ENCODE data around the gene PBX4. TPM values are rescaled to one million over a fixed set of nuclear protein-coding genes. Genes with fewer than 3 reads are reported as not detected.
"Not testable (repeated sequence)": the region's sequence is repeated elsewhere in the genome, so short reads cannot be mapped to it uniquely, and the experiment has no call there.

Gene PBX4
- total RNA-seq, 1 donor from 2014 or later = 0.46 TPM

DNA sequence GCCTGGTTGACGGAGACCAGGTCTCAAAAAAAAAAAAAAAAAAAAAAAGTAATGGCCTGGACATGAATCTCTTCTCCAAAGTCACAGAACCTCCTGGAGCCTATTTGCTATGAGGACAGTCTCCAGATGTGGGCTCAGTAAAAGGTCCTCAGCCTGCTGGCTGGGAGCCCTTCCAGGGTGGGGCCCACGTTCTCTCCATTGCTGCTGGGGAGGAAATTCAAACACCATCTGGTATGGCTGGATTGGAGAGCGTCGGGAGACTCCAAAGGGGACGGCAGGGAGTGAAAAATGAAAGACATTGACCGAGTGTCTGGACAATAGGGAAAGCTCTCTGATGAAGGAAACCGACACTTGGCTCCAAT is 1.3 kb upstream of the PBX4 start:
- no peak overlapping the region for H3K4me3 Mint-ChIP-seq (ENCODE audit: unreplicated experiment)

DNA sequence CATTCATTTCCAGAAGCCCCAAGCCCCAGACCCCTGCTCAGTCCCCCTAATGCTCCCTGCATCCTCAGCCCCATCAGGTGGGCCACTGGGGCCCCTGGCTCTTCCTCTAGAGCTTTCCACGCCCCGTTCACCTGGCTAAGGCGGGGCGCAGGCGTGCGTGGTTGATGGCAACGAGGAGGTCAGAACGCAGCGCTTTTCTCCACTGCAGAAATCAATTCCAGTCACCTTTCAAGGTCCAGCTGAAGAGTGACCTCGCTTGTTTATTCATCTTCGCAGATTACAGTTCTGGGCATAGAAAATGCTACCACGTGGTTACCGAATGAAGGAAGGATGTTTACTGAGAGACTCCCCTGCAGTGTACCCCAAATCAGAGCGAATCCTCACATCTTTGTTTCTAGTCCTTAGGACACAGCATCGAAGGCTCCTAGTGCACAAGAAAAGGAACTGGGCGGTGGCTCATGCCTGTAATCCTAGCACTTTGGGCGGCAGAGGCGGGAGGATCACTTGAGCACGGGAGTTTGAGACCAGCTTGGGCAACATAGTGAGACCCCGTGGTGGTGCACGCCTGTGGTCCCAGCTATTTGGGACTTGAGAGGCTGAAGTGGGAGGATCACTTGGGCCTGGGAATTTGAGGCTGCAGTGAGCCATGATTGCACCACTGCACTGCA is 828 bp upstream of the PBX4 start:
- Mint-ChIP-seq H3K27ac (ENCODE audit: unreplicated experiment) (no peak overlapping the region), H3K4me3 (ENCODE audit: unreplicated experiment) (peak overlapping the region; percentile 78), H3K36me3 (ENCODE audit: unreplicated experiment) (no peaks in the 10 kb centered on the region), H3K27me3 (ENCODE audit: unreplicated experiment) (no peaks in the 10 kb centered on the region), H3K9me3 (ENCODE audit: unreplicated experiment) (no peaks in the 10 kb centered on the region), H3K4me1 (ENCODE audit: unreplicated experiment) (peaks cover 7% of the 10 kb centered on the region)
- TF ChIP-seq, protein P1, sequence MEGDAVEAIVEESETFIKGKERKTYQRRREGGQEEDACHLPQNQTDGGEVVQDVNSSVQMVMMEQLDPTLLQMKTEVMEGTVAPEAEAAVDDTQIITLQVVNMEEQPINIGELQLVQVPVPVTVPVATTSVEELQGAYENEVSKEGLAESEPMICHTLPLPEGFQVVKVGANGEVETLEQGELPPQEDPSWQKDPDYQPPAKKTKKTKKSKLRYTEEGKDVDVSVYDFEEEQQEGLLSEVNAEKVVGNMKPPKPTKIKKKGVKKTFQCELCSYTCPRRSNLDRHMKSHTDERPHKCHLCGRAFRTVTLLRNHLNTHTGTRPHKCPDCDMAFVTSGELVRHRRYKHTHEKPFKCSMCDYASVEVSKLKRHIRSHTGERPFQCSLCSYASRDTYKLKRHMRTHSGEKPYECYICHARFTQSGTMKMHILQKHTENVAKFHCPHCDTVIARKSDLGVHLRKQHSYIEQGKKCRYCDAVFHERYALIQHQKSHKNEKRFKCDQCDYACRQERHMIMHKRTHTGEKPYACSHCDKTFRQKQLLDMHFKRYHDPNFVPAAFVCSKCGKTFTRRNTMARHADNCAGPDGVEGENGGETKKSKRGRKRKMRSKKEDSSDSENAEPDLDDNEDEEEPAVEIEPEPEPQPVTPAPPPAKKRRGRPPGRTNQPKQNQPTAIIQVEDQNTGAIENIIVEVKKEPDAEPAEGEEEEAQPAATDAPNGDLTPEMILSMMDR (IDR thresholded peaks at IDR 0.05) = no peak
- no peak for DNase-seq (ENCODE audit: extremely low spot score, unreplicated experiment)

More for the DNA sequence above, 1.3 kb upstream of the PBX4 start:
- Mint-ChIP-seq H3K27ac (ENCODE audit: unreplicated experiment) (no peak overlapping the region), H3K9me3 (ENCODE audit: unreplicated experiment) (no peaks in the 10 kb centered on the region), H3K27me3 (ENCODE audit: unreplicated experiment) (no peaks in the 10 kb centered on the region), H3K36me3 (ENCODE audit: unreplicated experiment) (no peaks in the 10 kb centered on the region), H3K4me1 (ENCODE audit: unreplicated experiment) (peaks cover 7% of the 10 kb centered on the region)
- TF ChIP-seq, protein P1 (IDR thresholded peaks at IDR 0.05) = no peak
- DNase-seq (ENCODE audit: extremely low spot score, unreplicated experiment) = no peak

DNA sequence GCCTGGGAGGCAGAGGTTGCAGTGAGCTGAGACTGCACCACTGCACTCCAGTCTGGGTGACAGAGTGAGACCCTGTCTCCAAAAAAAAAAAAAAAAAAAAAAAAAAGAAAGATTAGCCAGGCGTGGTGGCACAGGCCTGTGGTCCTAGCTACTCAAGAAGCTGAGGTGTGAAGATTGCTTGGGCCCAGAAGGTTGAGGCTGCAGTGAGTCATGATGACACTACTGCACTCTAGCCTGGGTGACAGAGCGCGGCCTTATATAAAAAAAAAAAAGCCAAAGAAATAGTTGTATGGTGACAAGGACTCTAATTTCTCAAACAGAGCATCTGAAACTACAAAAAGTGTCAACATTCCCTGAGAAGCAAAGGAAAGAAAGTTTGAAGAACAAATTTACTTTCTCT is 3.4 kb downstream of the PBX4 start:
- Mint-ChIP-seq H3K27me3 (ENCODE audit: unreplicated experiment) (no peaks in the 10 kb centered on the region), H3K36me3 (ENCODE audit: unreplicated experiment) (no peaks in the 10 kb centered on the region), H3K27ac (ENCODE audit: unreplicated experiment) (no peak overlapping the region), H3K4me1 (ENCODE audit: unreplicated experiment) (peaks cover 13% of the 10 kb centered on the region), H3K9me3 (ENCODE audit: unreplicated experiment) (no peaks in the 10 kb centered on the region), H3K4me3 (ENCODE audit: unreplicated experiment) (no peak overlapping the region)
- DNase-seq (ENCODE audit: extremely low spot score, unreplicated experiment) = no peak
- TF ChIP-seq, protein P1 (IDR thresholded peaks at IDR 0.05) = no peak

DNA sequence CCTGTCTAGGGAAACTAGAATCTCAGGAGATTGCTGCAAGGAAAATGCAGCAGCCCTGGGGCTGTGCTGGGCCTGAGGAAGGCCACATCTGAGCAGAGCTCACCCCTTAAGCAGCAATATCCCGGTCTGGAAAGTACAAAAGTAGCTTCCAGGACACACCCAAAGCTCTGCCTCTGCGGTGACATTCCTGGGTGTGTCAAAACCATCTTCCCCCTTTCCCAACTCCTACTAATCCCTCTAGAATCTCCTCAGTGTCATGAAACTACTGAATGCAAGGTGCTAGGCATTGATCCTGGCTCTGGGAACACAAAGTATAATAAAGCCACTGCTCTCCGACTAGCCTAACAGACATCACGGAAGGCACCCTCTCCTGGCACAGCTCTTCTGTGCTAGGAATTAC is 5.0 kb downstream of the PBX4 start:
- Mint-ChIP-seq H3K27ac (ENCODE audit: unreplicated experiment) (no peak overlapping the region), H3K4me3 (ENCODE audit: unreplicated experiment) (no peak overlapping the region), H3K9me3 (ENCODE audit: unreplicated experiment) (no peaks in the 10 kb centered on the region), H3K4me1 (ENCODE audit: unreplicated experiment) (peaks cover 9% of the 10 kb centered on the region), H3K27me3 (ENCODE audit: unreplicated experiment) (no peaks in the 10 kb centered on the region), H3K36me3 (ENCODE audit: unreplicated experiment) (no peaks in the 10 kb centered on the region)
- DNase-seq (ENCODE audit: extremely low spot score, unreplicated experiment) = no peak
- TF ChIP-seq, protein P1 (IDR thresholded peaks at IDR 0.05) = no peak

DNA sequence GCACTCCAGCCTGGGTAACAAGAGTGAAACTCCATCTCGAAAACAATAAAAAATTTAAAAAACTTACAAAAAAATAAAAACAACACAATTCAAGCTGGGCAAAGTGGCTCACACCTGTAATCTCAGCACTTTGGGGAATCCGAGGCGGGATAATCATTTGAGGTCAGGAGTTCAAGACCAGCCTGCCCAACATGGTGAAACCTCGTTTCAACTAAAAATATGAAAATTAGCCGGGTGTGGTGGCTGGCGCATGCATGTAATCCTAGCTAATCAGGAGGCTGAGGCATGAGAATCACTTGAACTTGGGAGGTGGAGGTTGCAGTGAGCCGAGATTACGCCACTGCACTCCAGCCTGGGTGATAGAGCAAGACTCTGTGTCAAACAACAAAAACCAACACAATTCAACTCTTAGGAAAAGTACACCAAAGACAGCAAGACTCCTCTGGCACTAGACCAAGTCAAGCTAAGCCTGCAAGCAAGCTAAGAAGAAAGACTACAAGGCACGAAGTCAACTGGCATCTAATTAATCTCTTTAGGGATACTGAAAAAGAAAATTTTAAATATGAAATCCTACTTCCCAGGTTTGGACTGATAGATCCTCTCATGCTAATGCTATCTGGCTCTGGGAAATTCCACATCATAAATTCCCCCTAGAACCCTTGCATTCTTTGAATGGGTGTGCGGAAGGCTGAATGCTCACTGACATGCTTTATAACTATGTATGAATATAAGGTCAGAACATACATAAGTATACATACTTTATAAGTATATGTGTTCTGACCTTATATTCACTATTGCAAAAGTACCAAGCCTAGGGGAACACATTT is 7.9 kb downstream of the PBX4 start:
- no peak overlapping the region for H3K27ac Mint-ChIP-seq (ENCODE audit: unreplicated experiment)
- TF ChIP-seq, protein P1 (IDR thresholded peaks at IDR 0.05) = no peak
- DNase-seq (ENCODE audit: extremely low spot score, unreplicated experiment) = no peak
- no peaks in the 10 kb centered on the region for H3K27me3 Mint-ChIP-seq (ENCODE audit: unreplicated experiment)
- H3K4me1 Mint-ChIP-seq (ENCODE audit: unreplicated experiment) = peaks cover 6% of the 10 kb centered on the region
- no peaks in the 10 kb centered on the region for H3K36me3 Mint-ChIP-seq (ENCODE audit: unreplicated experiment)
- H3K9me3 Mint-ChIP-seq (ENCODE audit: unreplicated experiment) = no peaks in the 10 kb centered on the region
- H3K4me3 Mint-ChIP-seq (ENCODE audit: unreplicated experiment) = no peak overlapping the region

DNA sequence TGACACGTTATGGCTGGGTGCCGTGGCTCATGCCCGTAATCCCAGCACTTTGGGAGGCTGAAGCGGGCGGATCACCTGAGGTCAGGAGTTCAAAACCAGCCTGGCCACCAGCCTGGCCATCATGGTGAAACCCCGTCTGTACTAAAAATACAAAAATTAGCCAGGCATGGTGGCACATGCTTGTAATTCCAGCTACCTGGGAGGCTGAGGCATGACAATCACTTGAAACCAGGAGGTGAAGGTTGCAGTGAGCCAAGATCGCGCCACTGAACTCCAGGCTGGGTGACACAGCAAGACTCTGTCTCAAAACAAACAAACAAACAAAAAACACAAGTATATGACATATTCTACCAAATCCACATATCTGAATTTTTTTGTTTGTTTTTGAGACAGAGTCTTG is 11.8 kb downstream of the PBX4 start:
- H3K4me1 Mint-ChIP-seq (ENCODE audit: unreplicated experiment); H3K27me3 Mint-ChIP-seq (ENCODE audit: unreplicated experiment); H3K36me3 Mint-ChIP-seq (ENCODE audit: unreplicated experiment); H3K27ac Mint-ChIP-seq (ENCODE audit: unreplicated experiment); H3K9me3 Mint-ChIP-seq (ENCODE audit: unreplicated experiment); H3K4me3 Mint-ChIP-seq (ENCODE audit: unreplicated experiment); DNase-seq (ENCODE audit: extremely low spot score, unreplicated experiment): not testable (repeated sequence)

All from osteocyte (in vitro differentiated cells).